HEK293 (cell line): ENCODE results near the gene SCNN1A.

Experiments
- CTCF ChIP-seq: fragments of 450-650 bp; formaldehyde crosslinking; IDR thresholded peaks from 2 replicates; pipeline ENCODE4 v1.5.1; 2016; ENCODE audit warnings: missing biosample characterization, missing genetic modification characterization
- HOXA7 ChIP-seq: sonication (generic); formaldehyde crosslinking; IDR thresholded peaks from 2 replicates; pipeline ENCODE4 v1.8.1; 2022; ENCODE audit warnings: missing genetic modification reagents, borderline replicate concordance
- KLF1 ChIP-seq: fragments of 450-650 bp; formaldehyde crosslinking; IDR thresholded peaks from 2 replicates; pipeline ENCODE4 v1.5.1; 2016; ENCODE audit warnings: missing biosample characterization, missing genetic modification characterization
- MZF1 ChIP-seq: fragments of 450-650 bp; formaldehyde crosslinking; IDR thresholded peaks from 2 replicates; pipeline ENCODE4 v1.5.1; 2017; ENCODE audit warnings: missing biosample characterization, missing genetic modification characterization, borderline replicate concordance
- SP7 ChIP-seq: fragments of 450-650 bp; formaldehyde crosslinking; IDR thresholded peaks from 2 replicates; pipeline ENCODE4 v1.5.1; 2016; ENCODE audit warnings: missing biosample characterization, missing genetic modification characterization
- TRIM28 ChIP-seq: IDR thresholded peaks from 2 replicates; pipeline ENCODE4 v1.6.1; 2011; ENCODE audit warnings: low read length, control low read depth, borderline replicate concordance
- YY2 ChIP-seq: fragments of 450-650 bp; formaldehyde crosslinking; IDR thresholded peaks from 2 replicates; pipeline ENCODE4 v1.5.1; 2016; ENCODE audit warnings: missing biosample characterization, missing genetic modification characterization
- ZBTB11 ChIP-seq: fragments of 450-650 bp; formaldehyde crosslinking; conservative IDR thresholded peaks from 2 replicates; pipeline ENCODE4 v1.5.1; 2016; ENCODE audit warnings: low read depth, missing biosample characterization, missing genetic modification characterization
- ZBTB20 ChIP-seq: fragments of 450-650 bp; formaldehyde crosslinking; IDR thresholded peaks from 2 replicates; pipeline ENCODE4 v1.5.1; 2016; ENCODE audit warnings: missing biosample characterization, missing genetic modification characterization
- ZBTB48 ChIP-seq: fragments of 450-650 bp; formaldehyde crosslinking; IDR thresholded peaks from 2 replicates; pipeline ENCODE4 v1.5.1; 2016; ENCODE audit warnings: missing biosample characterization, missing genetic modification characterization
- ZFP69B ChIP-seq: fragments of 450-650 bp; formaldehyde crosslinking; IDR thresholded peaks from 2 replicates; pipeline ENCODE4 v1.5.1; 2016; ENCODE audit warnings: missing biosample characterization, missing genetic modification characterization
- ZNF121 ChIP-seq: fragments of 450-650 bp; formaldehyde crosslinking; IDR thresholded peaks from 2 replicates; pipeline ENCODE4 v1.5.1; 2016; ENCODE audit warnings: missing biosample characterization, missing genetic modification characterization
- ZNF155 ChIP-seq: fragments of 450-650 bp; formaldehyde crosslinking; IDR thresholded peaks from 2 replicates; pipeline ENCODE4 v1.5.1; 2016; ENCODE audit warnings: missing biosample characterization, missing genetic modification characterization
- ZNF157 ChIP-seq: fragments of 450-650 bp; formaldehyde crosslinking; IDR thresholded peaks from 2 replicates; pipeline ENCODE4 v1.5.1; 2016; ENCODE audit warnings: missing biosample characterization, missing genetic modification characterization
- ZNF184 ChIP-seq: fragments of 450-650 bp; IDR thresholded peaks from 2 replicates; pipeline ENCODE4 v1.5.1; 2018; ENCODE audit warnings: missing biosample characterization, mild to moderate bottlenecking, missing genetic modification characterization
- ZNF211 ChIP-seq: fragments of 450-650 bp; formaldehyde crosslinking; IDR thresholded peaks from 2 replicates; pipeline ENCODE4 v1.5.1; 2016; ENCODE audit warnings: low read depth, missing biosample characterization, missing genetic modification characterization
- ZNF214 ChIP-seq: fragments of 450-650 bp; formaldehyde crosslinking; IDR thresholded peaks from 2 replicates; pipeline ENCODE4 v1.5.1; 2017; ENCODE audit warnings: missing biosample characterization, mild to moderate bottlenecking, missing genetic modification characterization, borderline replicate concordance
- ZNF239 ChIP-seq: fragments of 450-650 bp; formaldehyde crosslinking; IDR thresholded peaks from 2 replicates; pipeline ENCODE4 v1.5.1; 2016; ENCODE audit warnings: missing biosample characterization, missing genetic modification characterization
- ZNF37A ChIP-seq: fragments of 450-650 bp; IDR thresholded peaks from 2 replicates; pipeline ENCODE4 v1.5.1; 2018; ENCODE audit warnings: missing biosample characterization, missing genetic modification characterization
- ZNF501 ChIP-seq: fragments of 450-650 bp; formaldehyde crosslinking; IDR thresholded peaks from 2 replicates; pipeline ENCODE4 v1.5.1; 2016; ENCODE audit warnings: missing biosample characterization, missing genetic modification characterization
- ZNF529 ChIP-seq: fragments of 450-650 bp; formaldehyde crosslinking; IDR thresholded peaks from 2 replicates; pipeline ENCODE4 v1.5.1; 2017; ENCODE audit warnings: missing genetic modification characterization, missing biosample characterization; ENCODE audit not compliant: insufficient replicate concordance
- ZNF544 ChIP-seq: fragments of 450-650 bp; formaldehyde crosslinking; IDR thresholded peaks from 2 replicates; pipeline ENCODE4 v1.5.0; 2017; ENCODE audit warnings: missing biosample characterization, missing genetic modification characterization
- ZNF558 ChIP-seq: fragments of 450-650 bp; formaldehyde crosslinking; IDR thresholded peaks from 2 replicates; pipeline ENCODE4 v1.5.1; 2016; ENCODE audit warnings: missing biosample characterization, missing genetic modification characterization
- ZNF677 ChIP-seq: fragments of 450-650 bp; IDR thresholded peaks from 2 replicates; pipeline ENCODE4 v1.5.0; 2018; ENCODE audit warnings: missing biosample characterization, mild to moderate bottlenecking, missing genetic modification characterization, moderate library complexity
- ZNF707 ChIP-seq: fragments of 450-650 bp; formaldehyde crosslinking; IDR thresholded peaks from 2 replicates; pipeline ENCODE4 v1.5.1; 2016; ENCODE audit warnings: missing biosample characterization, missing genetic modification characterization
- TF ChIP-seq, protein P1 (sequence below): IDR thresholded peaks from 2 replicates; pipeline ENCODE4 v1.6.1; 2011; ENCODE audit warnings: mild to moderate bottlenecking, low read depth, low read length, borderline replicate concordance
- TF ChIP-seq, protein P2 (sequence below): fragments of 450-650 bp; formaldehyde crosslinking; IDR thresholded peaks from 2 replicates; pipeline ENCODE4 v1.5.1; 2016; ENCODE audit warnings: missing biosample characterization, missing genetic modification characterization
- TF ChIP-seq, protein P3 (sequence below): fragments of 450-650 bp; formaldehyde crosslinking; IDR thresholded peaks from 2 replicates; pipeline ENCODE4 v1.5.1; 2017; ENCODE audit warnings: missing biosample characterization, missing genetic modification characterization
- TF ChIP-seq, protein P4 (sequence below): fragments of 450-650 bp; formaldehyde crosslinking; IDR thresholded peaks from 2 replicates; pipeline ENCODE4 v1.5.1; 2017; ENCODE audit warnings: missing biosample characterization, missing genetic modification characterization

SCNN1A gene

GRCh38 chr12:6367065-6367968, 8.0 kb downstream of the SCNN1A start (continued):
- TF ChIP-seq ZBTB11 (tag by site-specific recombination) (no peak), HOXA7 (CRISPR knock-in tag) (no peak), ZNF239 (no peak), ZNF558 (tag by site-specific recombination) (no peak), YY2 (tag by site-specific recombination) (no peak), ZNF184 (no peak), ZNF157 (tag by site-specific recombination) (no peak), ZNF155 (tag by site-specific recombination) (no peak), ZNF121 (tag by site-specific recombination) (peak; percentile 59; the same call in 1 of the 2 replicates), CTCF (tag by site-specific recombination) (peak; percentile 33; the same call in 1 of the 2 replicates), MZF1 (tag by site-specific recombination) (no peak), ZNF211 (tag by site-specific recombination) (no peak), ZNF544 (no peak), ZNF677 (tag by site-specific recombination) (no peak), ZNF37A (tag by site-specific recombination) (no peak), ZBTB20 (tag by site-specific recombination) (no peak), KLF1 (tag by site-specific recombination) (no peak), ZNF214 (tag by site-specific recombination) (no peak), TRIM28 (no peak), ZNF529 (tag by site-specific recombination) (no peak), ZBTB48 (tag by site-specific recombination) (no peak), SP7 (tag by site-specific recombination) (no peak), ZFP69B (tag by site-specific recombination) (no peak), ZNF707 (tag by site-specific recombination) (no peak), ZNF501 (tag by site-specific recombination) (no peak)
- TF ChIP-seq, protein P1, sequence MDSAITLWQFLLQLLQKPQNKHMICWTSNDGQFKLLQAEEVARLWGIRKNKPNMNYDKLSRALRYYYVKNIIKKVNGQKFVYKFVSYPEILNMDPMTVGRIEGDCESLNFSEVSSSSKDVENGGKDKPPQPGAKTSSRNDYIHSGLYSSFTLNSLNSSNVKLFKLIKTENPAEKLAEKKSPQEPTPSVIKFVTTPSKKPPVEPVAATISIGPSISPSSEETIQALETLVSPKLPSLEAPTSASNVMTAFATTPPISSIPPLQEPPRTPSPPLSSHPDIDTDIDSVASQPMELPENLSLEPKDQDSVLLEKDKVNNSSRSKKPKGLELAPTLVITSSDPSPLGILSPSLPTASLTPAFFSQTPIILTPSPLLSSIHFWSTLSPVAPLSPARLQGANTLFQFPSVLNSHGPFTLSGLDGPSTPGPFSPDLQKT = no peak
- TF ChIP-seq, protein P2, sequence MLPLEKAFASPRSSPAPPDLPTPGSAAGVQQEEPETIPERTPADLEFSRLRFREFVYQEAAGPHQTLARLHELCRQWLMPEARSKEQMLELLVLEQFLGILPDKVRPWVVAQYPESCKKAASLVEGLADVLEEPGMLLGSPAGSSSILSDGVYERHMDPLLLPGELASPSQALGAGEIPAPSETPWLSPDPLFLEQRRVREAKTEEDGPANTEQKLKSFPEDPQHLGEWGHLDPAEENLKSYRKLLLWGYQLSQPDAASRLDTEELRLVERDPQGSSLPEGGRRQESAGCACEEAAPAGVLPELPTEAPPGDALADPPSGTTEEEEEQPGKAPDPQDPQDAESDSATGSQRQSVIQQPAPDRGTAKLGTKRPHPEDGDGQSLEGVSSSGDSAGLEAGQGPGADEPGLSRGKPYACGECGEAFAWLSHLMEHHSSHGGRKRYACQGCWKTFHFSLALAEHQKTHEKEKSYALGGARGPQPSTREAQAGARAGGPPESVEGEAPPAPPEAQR (tag by site-specific recombination) = no peak
- TF ChIP-seq, protein P3, sequence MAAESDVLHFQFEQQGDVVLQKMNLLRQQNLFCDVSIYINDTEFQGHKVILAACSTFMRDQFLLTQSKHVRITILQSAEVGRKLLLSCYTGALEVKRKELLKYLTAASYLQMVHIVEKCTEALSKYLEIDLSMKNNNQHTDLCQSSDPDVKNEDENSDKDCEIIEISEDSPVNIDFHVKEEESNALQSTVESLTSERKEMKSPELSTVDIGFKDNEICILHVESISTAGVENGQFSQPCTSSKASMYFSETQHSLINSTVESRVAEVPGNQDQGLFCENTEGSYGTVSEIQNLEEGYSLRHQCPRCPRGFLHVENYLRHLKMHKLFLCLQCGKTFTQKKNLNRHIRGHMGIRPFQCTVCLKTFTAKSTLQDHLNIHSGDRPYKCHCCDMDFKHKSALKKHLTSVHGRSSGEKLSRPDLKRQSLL (tag by site-specific recombination) = no peak
- TF ChIP-seq, protein P4, sequence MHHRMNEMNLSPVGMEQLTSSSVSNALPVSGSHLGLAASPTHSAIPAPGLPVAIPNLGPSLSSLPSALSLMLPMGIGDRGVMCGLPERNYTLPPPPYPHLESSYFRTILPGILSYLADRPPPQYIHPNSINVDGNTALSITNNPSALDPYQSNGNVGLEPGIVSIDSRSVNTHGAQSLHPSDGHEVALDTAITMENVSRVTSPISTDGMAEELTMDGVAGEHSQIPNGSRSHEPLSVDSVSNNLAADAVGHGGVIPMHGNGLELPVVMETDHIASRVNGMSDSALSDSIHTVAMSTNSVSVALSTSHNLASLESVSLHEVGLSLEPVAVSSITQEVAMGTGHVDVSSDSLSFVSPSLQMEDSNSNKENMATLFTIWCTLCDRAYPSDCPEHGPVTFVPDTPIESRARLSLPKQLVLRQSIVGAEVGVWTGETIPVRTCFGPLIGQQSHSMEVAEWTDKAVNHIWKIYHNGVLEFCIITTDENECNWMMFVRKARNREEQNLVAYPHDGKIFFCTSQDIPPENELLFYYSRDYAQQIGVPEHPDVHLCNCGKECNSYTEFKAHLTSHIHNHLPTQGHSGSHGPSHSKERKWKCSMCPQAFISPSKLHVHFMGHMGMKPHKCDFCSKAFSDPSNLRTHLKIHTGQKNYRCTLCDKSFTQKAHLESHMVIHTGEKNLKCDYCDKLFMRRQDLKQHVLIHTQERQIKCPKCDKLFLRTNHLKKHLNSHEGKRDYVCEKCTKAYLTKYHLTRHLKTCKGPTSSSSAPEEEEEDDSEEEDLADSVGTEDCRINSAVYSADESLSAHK (tag by site-specific recombination) = no peak
